Neuron (in vitro differentiated cells): ENCODE results near the gene ADAM23.

Experiments used
- H2AFZ ChIP-seq: one replicate; pipeline ENCODE4 v1.6.1; 2013; ENCODE audit warnings: low read depth, mild to moderate bottlenecking, inconsistent platforms, low read length, moderate library complexity
- H3K27me3 ChIP-seq: one replicate; pipeline ENCODE4 v1.6.1; 2013; ENCODE audit warnings: low read length; ENCODE audit not compliant: insufficient read depth
- H3K36me3 ChIP-seq: one replicate; pipeline ENCODE4 v1.6.1; 2013; ENCODE audit warnings: low read length; ENCODE audit not compliant: insufficient read depth
- H3K4me1 ChIP-seq: one replicate; pipeline ENCODE4 v1.6.1; 2013; ENCODE audit warnings: low read length; ENCODE audit not compliant: insufficient read depth
- H3K4me3 ChIP-seq: 2 replicates; pipeline ENCODE4 v1.5.1; 2013; ENCODE audit warnings: mild to moderate bottlenecking, low read length, moderate library complexity
- H3K9me3 ChIP-seq: one replicate; pipeline ENCODE4 v1.6.1; 2013; ENCODE audit warnings: low read length

ADAM23 gene

GRCh38 chr2:206430452-206430851 lies 12.9 kb upstream of the ADAM23 start:
- H3K9me3 ChIP-seq = no peaks in the 10 kb centered on the region

GRCh38 chr2:206431439-206431838 lies 11.9 kb upstream of the ADAM23 start:
- no peaks in the 10 kb centered on the region for H3K9me3 ChIP-seq
- H3K27me3 ChIP-seq = peaks cover 2% of the 10 kb centered on the region
- H3K36me3 ChIP-seq = no peaks in the 10 kb centered on the region
- no peak overlapping the region for H2AFZ ChIP-seq
- peaks cover 6% of the 10 kb centered on the region for H3K4me1 ChIP-seq
- no peak overlapping the region for H3K4me3 ChIP-seq

More at GRCh38 chr2:206430452-206430851, 12.9 kb upstream of the ADAM23 start:
- peaks cover 2% of the 10 kb centered on the region for H3K27me3 ChIP-seq
- H2AFZ ChIP-seq = no peak overlapping the region
- no peaks in the 10 kb centered on the region for H3K36me3 ChIP-seq
- H3K4me3 ChIP-seq = no peak overlapping the region
- H3K4me1 ChIP-seq = no peaks in the 10 kb centered on the region

- H3K36me3 ChIP-seq = no peaks in the 10 kb centered on the region
- H3K4me3 ChIP-seq = no peak overlapping the region
- H2AFZ ChIP-seq = no peak overlapping the region
- H3K27me3 ChIP-seq = peaks cover 2% of the 10 kb centered on the region
- H3K4me1 ChIP-seq = peaks cover 6% of the 10 kb centered on the region
- H3K9me3 ChIP-seq = no peaks in the 10 kb centered on the region
Observed at GRCh38 chr2:206432193-206433082, 10.9 kb upstream of the ADAM23 start.

GRCh38 chr2:206433190-206433589 lies 10.1 kb upstream of the ADAM23 start:
- H3K27me3 ChIP-seq = peaks cover 2% of the 10 kb centered on the region
- H3K9me3 ChIP-seq = no peaks in the 10 kb centered on the region
- no peak overlapping the region for H3K4me3 ChIP-seq
- H3K36me3 ChIP-seq = no peaks in the 10 kb centered on the region
- H3K4me1 ChIP-seq = peaks cover 6% of the 10 kb centered on the region
- H2AFZ ChIP-seq = no peak overlapping the region

GRCh38 chr2:206433686-206434085 lies 9.6 kb upstream of the ADAM23 start:
- H3K36me3 ChIP-seq = no peaks in the 10 kb centered on the region
- H3K9me3 ChIP-seq = no peaks in the 10 kb centered on the region
- no peak overlapping the region for H3K4me3 ChIP-seq
- H3K4me1 ChIP-seq = peaks cover 7% of the 10 kb centered on the region
- no peak overlapping the region for H2AFZ ChIP-seq
- peaks cover 2% of the 10 kb centered on the region for H3K27me3 ChIP-seq

- Histone ChIP-seq H3K4me1 (peaks cover 10% of the 10 kb centered on the region), H3K27me3 (peaks cover 2% of the 10 kb centered on the region), H3K4me3 (no peak overlapping the region), H3K9me3 (no peaks in the 10 kb centered on the region), H3K36me3 (no peaks in the 10 kb centered on the region), H2AFZ (no peak overlapping the region)
Observed at GRCh38 chr2:206435742-206436141, 7.6 kb upstream of the ADAM23 start.

GRCh38 chr2:206438196-206438724 lies 5.1 kb upstream of the ADAM23 start:
- peaks cover 2% of the 10 kb centered on the region for H3K27me3 ChIP-seq
- H3K9me3 ChIP-seq = no peaks in the 10 kb centered on the region
- peaks cover 18% of the 10 kb centered on the region for H3K4me1 ChIP-seq
- no peak overlapping the region for H3K4me3 ChIP-seq
- no peaks in the 10 kb centered on the region for H3K36me3 ChIP-seq
- no peak overlapping the region for H2AFZ ChIP-seq

- Histone ChIP-seq H3K4me1 (peaks cover 23% of the 10 kb centered on the region), H3K36me3 (no peaks in the 10 kb centered on the region), H3K4me3 (peak overlapping the region; percentile 58), H3K9me3 (no peaks in the 10 kb centered on the region), H3K27me3 (no peaks in the 10 kb centered on the region), H2AFZ (peak overlapping the region; percentile 99)
Observed at GRCh38 chr2:206442474-206442832, 879 bp upstream of the ADAM23 start.

- H3K4me1 ChIP-seq = peaks cover 20% of the 10 kb centered on the region
- peak overlapping the region; percentile 74 for H2AFZ ChIP-seq
- H3K9me3 ChIP-seq = no peaks in the 10 kb centered on the region
- H3K4me3 ChIP-seq = peak overlapping the region; percentile 58
- no peaks in the 10 kb centered on the region for H3K27me3 ChIP-seq
- H3K36me3 ChIP-seq = no peaks in the 10 kb centered on the region
Observed at GRCh38 chr2:206443735-206444527, 599 bp downstream of the ADAM23 start.

- Histone ChIP-seq H3K4me1 (peaks cover 19% of the 10 kb centered on the region), H3K4me3 (no peak overlapping the region), H3K9me3 (no peaks in the 10 kb centered on the region), H2AFZ (no peak overlapping the region), H3K27me3 (no peaks in the 10 kb centered on the region), H3K36me3 (no peaks in the 10 kb centered on the region)
Observed at GRCh38 chr2:206445948-206446347, 2.6 kb downstream of the ADAM23 start.

- Histone ChIP-seq H2AFZ (no peak overlapping the region), H3K4me1 (no peaks in the 10 kb centered on the region), H3K9me3 (no peaks in the 10 kb centered on the region), H3K27me3 (no peaks in the 10 kb centered on the region), H3K36me3 (no peaks in the 10 kb centered on the region), H3K4me3 (no peak overlapping the region)
Observed at GRCh38 chr2:206452242-206452641, 8.9 kb downstream of the ADAM23 start.

- Histone ChIP-seq H3K4me1 (peaks cover under 1% of the 10 kb centered on the region), H3K27me3 (no peaks in the 10 kb centered on the region), H3K36me3 (no peaks in the 10 kb centered on the region), H3K9me3 (no peaks in the 10 kb centered on the region), H2AFZ (no peak overlapping the region), H3K4me3 (no peak overlapping the region)
Observed at GRCh38 chr2:206452750-206453149, 9.4 kb downstream of the ADAM23 start.

- H3K36me3 ChIP-seq = no peaks in the 10 kb centered on the region
- H2AFZ ChIP-seq = no peak overlapping the region
- H3K27me3 ChIP-seq = no peaks in the 10 kb centered on the region
- H3K4me3 ChIP-seq = no peak overlapping the region
- H3K9me3 ChIP-seq = no peaks in the 10 kb centered on the region
- peaks cover 3% of the 10 kb centered on the region for H3K4me1 ChIP-seq
Observed at GRCh38 chr2:206456078-206456754, 12.9 kb downstream of the ADAM23 start.
